ENCODE data around the gene KRR1. TPM values are rescaled to one million over a fixed set of nuclear protein-coding genes. Genes with fewer than 3 reads are reported as not detected.

Gene KRR1
- polyA plus RNA-seq, 3 donors: 8.0 to 14.4 (median 9.0) TPM

GRCh38 chr12:75481774-75482173, 29.6 kb downstream of the KRR1 start:
- DNase-seq: peak in 2 of 3 donors; percentile 58 to 64
- Histone ChIP-seq H4K20me1 (ENCODE audit: insufficient read depth, low read length) (peaks cover 47% of the 10 kb centered on the region), H3K36me3 (replicated peaks in 1 of 2; ENCODE audit: control insufficient read depth in 1 of 2, insufficient read depth in 2 of 2, low read length in 2 of 2) (peaks cover 22 to 34% of the 10 kb centered on the region in 2 donors), H3K4me1 (ENCODE audit: control insufficient read depth in 1 of 2, insufficient read depth in 2 of 2, low read length in 2 of 2) (peaks cover 68 to 86% of the 10 kb centered on the region in 2 donors), H3K4me3 (replicated peaks in 1 of 3; ENCODE audit: low read depth in 2 of 3, low read length in 3 of 3) (peak overlapping the region; percentile 92 to 100 (median 97)), H3K79me2 (ENCODE audit: insufficient read depth, low read length) (peaks cover 72% of the 10 kb centered on the region), H3K9ac (ENCODE audit: insufficient read depth, low read length, poor library complexity, severe bottlenecking) (peak overlapping the region; percentile 74), H3K27ac (ENCODE audit: low read depth in 1 of 2, low read length in 2 of 2) (peak overlapping the region; percentile 69 to 95), H3K27me3 (ENCODE audit: control insufficient read depth in 2 of 2, insufficient read depth in 2 of 2, low read length in 2 of 2) (no peaks in the 10 kb centered on the region), H3K9me3 (replicated peaks in 1 of 2; ENCODE audit: control insufficient read depth in 1 of 2, insufficient read depth in 1 of 2, low read length in 2 of 2) (no peaks in the 10 kb centered on the region), H3K4me2 (replicated peaks; ENCODE audit: extremely low read depth, low read length, poor library complexity, severe bottlenecking) (peak overlapping the region; percentile 96), H2AFZ (ENCODE audit: insufficient read depth, low read depth, low read length, poor library complexity, severe bottlenecking) (peak overlapping the region; percentile 48)
- Mint-ChIP-seq H3K4me1 (peaks cover 82% of the 10 kb centered on the region), H3K4me3 (peak overlapping the region; percentile 96 to 98), H3K36me3 (peaks cover 41 to 42% of the 10 kb centered on the region in 2 donors), H3K9me3 (peaks cover 0 to 4% (median 2%) of the 10 kb centered on the region in 7 donors), H3K27ac (peak overlapping the region; percentile 93 to 100 (median 99)), H3K27me3 (ENCODE audit: low read depth in 3 of 3) (peaks cover 0 to 3% (median 0%) of the 10 kb centered on the region in 3 donors)
- intact Hi-C loops (cut with micrococcal nuclease): loop anchor here (10.0 kb wide), 2 partner anchors 147 to 553 kb away; partner anchors contain the start of genes CAPS2 (in 2 of the 2), GLIPR1L1 (in 2 of the 2) and PHLDA1 (in 1 of the 2)
- TF ChIP-seq CTCF (IDR thresholded peaks at IDR 0.05): no peak
- 0% methylated on average over 4 of the region's 4 CpGs for WGBS (ENCODE audit: insufficient coverage)

DNA sequence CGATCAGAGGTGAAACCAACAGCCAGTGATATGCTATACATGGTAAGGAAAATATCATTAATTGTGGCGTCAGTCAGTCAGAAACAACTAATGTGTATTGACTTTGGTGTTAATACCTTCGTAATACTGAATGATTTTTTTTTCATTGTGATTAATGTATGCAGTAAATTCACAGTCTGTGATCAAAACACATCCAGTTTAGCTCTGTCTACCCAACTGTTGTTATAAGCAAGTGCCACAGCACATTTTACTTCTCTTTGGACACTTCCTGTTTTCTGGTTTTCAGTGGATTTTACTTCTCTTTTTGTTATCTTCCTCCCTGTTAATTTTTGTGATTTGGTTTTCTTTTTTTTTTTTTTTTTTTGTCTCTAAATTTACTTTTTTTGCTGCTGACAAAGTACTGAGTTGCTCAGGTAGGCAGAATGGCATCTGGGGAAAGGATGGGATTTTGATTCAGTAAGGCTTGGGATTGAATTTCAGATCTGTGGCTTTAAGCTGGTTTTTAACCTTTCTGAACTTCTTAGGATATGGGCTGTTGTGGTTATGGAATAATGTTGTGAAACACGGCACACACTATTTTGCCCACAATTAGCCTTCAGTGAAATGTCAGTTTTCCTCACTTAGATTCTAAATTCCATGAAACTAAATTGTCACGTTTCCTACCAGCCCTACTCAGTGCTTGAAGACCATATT, 30.2 kb downstream of the KRR1 start:
- Histone ChIP-seq H3K4me1 (ENCODE audit: control insufficient read depth in 1 of 2, insufficient read depth in 2 of 2, low read length in 2 of 2) (peaks cover 67 to 86% of the 10 kb centered on the region in 2 donors), H3K4me3 (replicated peaks in 1 of 3; ENCODE audit: low read depth in 2 of 3, low read length in 3 of 3) (peak overlapping the region; percentile 92 to 100 (median 97)), H3K4me2 (replicated peaks; ENCODE audit: extremely low read depth, low read length, poor library complexity, severe bottlenecking) (peak overlapping the region; percentile 96), H2AFZ (ENCODE audit: insufficient read depth, low read depth, low read length, poor library complexity, severe bottlenecking) (peak overlapping the region; percentile 48), H3K79me2 (ENCODE audit: insufficient read depth, low read length) (peaks cover 65% of the 10 kb centered on the region), H3K36me3 (replicated peaks in 1 of 2; ENCODE audit: control insufficient read depth in 1 of 2, insufficient read depth in 2 of 2, low read length in 2 of 2) (peaks cover 15 to 28% of the 10 kb centered on the region in 2 donors), H3K9me3 (replicated peaks in 1 of 2; ENCODE audit: control insufficient read depth in 1 of 2, insufficient read depth in 1 of 2, low read length in 2 of 2) (no peaks in the 10 kb centered on the region), H3K27ac (ENCODE audit: low read depth in 1 of 2, low read length in 2 of 2) (peak overlapping the region; percentile 90 to 95), H3K9ac (ENCODE audit: insufficient read depth, low read length, poor library complexity, severe bottlenecking) (peak overlapping the region; percentile 74), H4K20me1 (ENCODE audit: insufficient read depth, low read length) (peaks cover 41% of the 10 kb centered on the region), H3K27me3 (ENCODE audit: control insufficient read depth in 2 of 2, insufficient read depth in 2 of 2, low read length in 2 of 2) (no peaks in the 10 kb centered on the region)
- Mint-ChIP-seq H3K4me3 (peak overlapping the region; percentile 96 to 98), H3K9me3 (peaks cover 0 to 4% (median 2%) of the 10 kb centered on the region in 7 donors), H3K27me3 (ENCODE audit: low read depth in 3 of 3) (peaks cover 0 to 3% (median 0%) of the 10 kb centered on the region in 3 donors), H3K4me1 (peaks cover 83% of the 10 kb centered on the region), H3K27ac (peak overlapping the region; percentile 93 to 100 (median 99)), H3K36me3 (peaks cover 35 to 38% of the 10 kb centered on the region in 2 donors)
- intact Hi-C loops (cut with micrococcal nuclease): loop anchor here (10.0 kb wide), 2 partner anchors 146 to 554 kb away; partner anchors contain the start of genes CAPS2 (in 2 of the 2), GLIPR1L1 (in 2 of the 2) and PHLDA1 (in 1 of the 2)
- TF ChIP-seq CTCF (IDR thresholded peaks at IDR 0.05): no peak
- WGBS (ENCODE audit: insufficient coverage): no CpG with 5 or more reads among the region's 5 CpGs
- peak; percentile 57 to 83 (median 71) for DNase-seq

All from CD14-positive monocyte (primary cell).